SK-N-SH treated with all-trans-retinoic acid at 6 μM for 48 hours (cell line): ENCODE results near the gene PLVAP.

Source experiments
- ATAC-seq: fragments of 200-7000 bp; cut with Tn5 transposase; 3 replicates; pipeline ENCODE4 v1.9.1; 2020; ENCODE audit warnings: mild to moderate bottlenecking, moderate library complexity
- ARNTL ChIP-seq: fragments of 450-650 bp; formaldehyde crosslinking; IDR thresholded peaks from 2 replicates; pipeline ENCODE4 v1.5.0; 2020; ENCODE audit warnings: low read depth, mild to moderate bottlenecking, moderate library complexity, borderline replicate concordance
- BACH2 ChIP-seq: fragments of 250-450 bp; sonication (Bioruptor Pico); IDR thresholded peaks from 2 replicates; pipeline ENCODE4 v1.9.0; 2021; ENCODE audit warnings: mild to moderate bottlenecking, borderline replicate concordance
- CSDC2 ChIP-seq: fragments of 250-450 bp; sonication (Bioruptor Pico); IDR thresholded peaks from 2 replicates; pipeline ENCODE4 v1.5.0; 2020; ENCODE audit warnings: mild to moderate bottlenecking, moderate library complexity
- ESRRG ChIP-seq: fragments of 250-450 bp; sonication (Bioruptor Pico); IDR thresholded peaks from 2 replicates; pipeline ENCODE4 v1.6.1; 2021; ENCODE audit warnings: mild to moderate bottlenecking
- GLIS3 ChIP-seq: fragments of 250-450 bp; sonication (Bioruptor Pico); IDR thresholded peaks from 2 replicates; pipeline ENCODE4 v1.5.0; 2020; ENCODE audit warnings: mild to moderate bottlenecking, moderate library complexity
- ISL1 ChIP-seq: fragments of 250-450 bp; sonication (Bioruptor Pico); IDR thresholded peaks from 2 replicates; pipeline ENCODE4 v2.1.2; 2022; ENCODE audit warnings: mild to moderate bottlenecking, moderate library complexity
- OSR1 ChIP-seq: fragments of 250-450 bp; sonication (Bioruptor Pico); IDR thresholded peaks from 2 replicates; pipeline ENCODE4 v1.8.0; 2022; ENCODE audit warnings: moderate library complexity, mild to moderate bottlenecking, inconsistent platforms
- RARB ChIP-seq: fragments of 250-450 bp; sonication (Bioruptor Pico); IDR thresholded peaks from 2 replicates; pipeline ENCODE4 v1.8.0; 2021; ENCODE audit warnings: mild to moderate bottlenecking, moderate library complexity
- TCF4 ChIP-seq: fragments of 250-450 bp; sonication (Bioruptor Pico); IDR thresholded peaks from 2 replicates; pipeline ENCODE4 v1.8.0; 2021; ENCODE audit warnings: mild to moderate bottlenecking, moderate library complexity, borderline replicate concordance
- TOX ChIP-seq: fragments of 250-450 bp; sonication (Bioruptor Pico); IDR thresholded peaks from 2 replicates; pipeline ENCODE4 v1.8.0; 2021; ENCODE audit warnings: mild to moderate bottlenecking, moderate library complexity, borderline replicate concordance
- ZC3H10 ChIP-seq: fragments of 250-450 bp; sonication (Bioruptor Pico); IDR thresholded peaks from 2 replicates; pipeline ENCODE4 v1.5.1; 2021; ENCODE audit warnings: mild to moderate bottlenecking, moderate library complexity
- ZFP3 ChIP-seq: fragments of 250-450 bp; sonication (Bioruptor Pico); IDR thresholded peaks from 2 replicates; pipeline ENCODE4 v1.5.0; 2020; ENCODE audit warnings: mild to moderate bottlenecking, moderate library complexity
- ZFP30 ChIP-seq: fragments of 450-650 bp; formaldehyde crosslinking; IDR thresholded peaks from 2 replicates; pipeline ENCODE4 v1.5.0; 2022; ENCODE audit warnings: mild to moderate bottlenecking, moderate library complexity
- ZNF565 ChIP-seq: fragments of 450-650 bp; formaldehyde crosslinking; conservative IDR thresholded peaks from 2 replicates; pipeline ENCODE4 v1.5.0; 2020; ENCODE audit warnings: low read depth, mild to moderate bottlenecking, moderate library complexity
- ZNF8 ChIP-seq: fragments of 450-650 bp; formaldehyde crosslinking; IDR thresholded peaks from 2 replicates; pipeline ENCODE4 v1.5.0; 2020; ENCODE audit warnings: mild to moderate bottlenecking, moderate library complexity
- TF ChIP-seq, protein P1 (sequence below): fragments of 250-450 bp; sonication (Bioruptor Pico); IDR thresholded peaks from 2 replicates; pipeline ENCODE4 v1.5.1; 2020; ENCODE audit warnings: low read depth, mild to moderate bottlenecking, moderate library complexity
- TF ChIP-seq, protein P2 (sequence below): fragments of 250-450 bp; sonication (Bioruptor Pico); IDR thresholded peaks from 2 replicates; pipeline ENCODE4 v1.5.0; 2020; ENCODE audit warnings: mild to moderate bottlenecking, moderate library complexity
- TF ChIP-seq, protein P3 (sequence below): fragments of 250-450 bp; sonication (Bioruptor Pico); IDR thresholded peaks from 2 replicates; pipeline ENCODE4 v1.8.0; 2021; ENCODE audit warnings: low read depth, mild to moderate bottlenecking, moderate library complexity, borderline replicate concordance
- TF ChIP-seq, protein P4 (sequence below): fragments of 250-450 bp; sonication (Bioruptor Pico); IDR thresholded peaks from 2 replicates; pipeline ENCODE4 v1.5.1; 2021; ENCODE audit warnings: mild to moderate bottlenecking, moderate library complexity

PLVAP gene

DNA sequence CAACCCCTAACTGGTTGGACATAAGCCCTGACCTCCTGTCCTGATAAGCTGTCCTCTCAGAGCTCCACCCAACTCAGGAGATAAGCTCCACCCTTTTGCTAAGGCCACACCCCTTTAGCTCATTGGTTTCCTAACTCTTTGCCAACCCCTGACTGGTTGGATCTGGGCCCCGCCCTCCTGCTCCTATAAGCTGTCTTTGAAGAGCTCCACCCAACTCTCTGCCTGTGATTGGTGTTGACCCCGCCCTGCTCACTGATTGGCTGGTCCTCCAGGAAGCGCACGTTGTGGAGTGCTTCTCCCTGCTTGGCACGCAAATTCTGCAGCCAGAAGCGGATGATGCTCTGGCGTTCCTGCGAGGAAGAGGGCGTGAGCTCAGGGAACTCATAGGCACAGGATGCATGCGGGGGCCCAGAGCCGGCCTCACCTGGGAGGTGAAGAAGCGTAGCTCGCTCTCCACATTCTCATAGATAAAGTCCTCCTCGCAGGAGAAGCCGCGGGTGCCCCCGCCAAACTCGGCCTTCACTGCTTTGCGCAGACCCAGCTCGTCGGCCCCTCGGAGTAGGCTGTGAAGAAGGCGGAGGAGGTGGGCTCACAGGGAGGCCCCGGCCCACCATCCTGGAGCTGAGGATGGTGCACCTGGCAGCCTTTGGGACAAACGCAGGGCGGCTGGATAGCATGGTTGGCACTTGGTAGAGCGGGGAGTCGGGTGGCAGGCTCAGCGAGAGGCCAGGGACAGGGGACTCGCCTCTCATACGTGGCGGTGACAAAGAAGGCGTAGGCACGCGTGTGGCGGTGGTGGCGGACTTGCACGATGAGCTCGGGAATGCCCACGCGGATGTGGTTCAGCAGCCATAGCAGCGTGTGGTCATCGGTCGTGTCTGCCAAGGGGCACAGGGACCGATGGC lies 44.2 kb downstream of the PLVAP start:
- ATAC-seq: no peak
- TF ChIP-seq TCF4 (CRISPR knock-in tag) (no peak), ZNF8 (CRISPR knock-in tag) (no peak), ZC3H10 (no peak), ISL1 (CRISPR knock-in tag) (no peak), OSR1 (CRISPR knock-in tag) (no peak), ZFP30 (CRISPR knock-in tag) (no peak), BACH2 (CRISPR knock-in tag) (no peak)
- TF ChIP-seq, protein P1, sequence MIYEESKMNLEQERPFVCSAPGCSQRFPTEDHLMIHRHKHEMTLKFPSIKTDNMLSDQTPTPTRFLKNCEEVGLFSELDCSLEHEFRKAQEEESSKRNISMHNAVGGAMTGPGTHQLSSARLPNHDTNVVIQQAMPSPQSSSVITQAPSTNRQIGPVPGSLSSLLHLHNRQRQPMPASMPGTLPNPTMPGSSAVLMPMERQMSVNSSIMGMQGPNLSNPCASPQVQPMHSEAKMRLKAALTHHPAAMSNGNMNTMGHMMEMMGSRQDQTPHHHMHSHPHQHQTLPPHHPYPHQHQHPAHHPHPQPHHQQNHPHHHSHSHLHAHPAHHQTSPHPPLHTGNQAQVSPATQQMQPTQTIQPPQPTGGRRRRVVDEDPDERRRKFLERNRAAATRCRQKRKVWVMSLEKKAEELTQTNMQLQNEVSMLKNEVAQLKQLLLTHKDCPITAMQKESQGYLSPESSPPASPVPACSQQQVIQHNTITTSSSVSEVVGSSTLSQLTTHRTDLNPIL (CRISPR knock-in tag): no peak
- TF ChIP-seq, protein P2, sequence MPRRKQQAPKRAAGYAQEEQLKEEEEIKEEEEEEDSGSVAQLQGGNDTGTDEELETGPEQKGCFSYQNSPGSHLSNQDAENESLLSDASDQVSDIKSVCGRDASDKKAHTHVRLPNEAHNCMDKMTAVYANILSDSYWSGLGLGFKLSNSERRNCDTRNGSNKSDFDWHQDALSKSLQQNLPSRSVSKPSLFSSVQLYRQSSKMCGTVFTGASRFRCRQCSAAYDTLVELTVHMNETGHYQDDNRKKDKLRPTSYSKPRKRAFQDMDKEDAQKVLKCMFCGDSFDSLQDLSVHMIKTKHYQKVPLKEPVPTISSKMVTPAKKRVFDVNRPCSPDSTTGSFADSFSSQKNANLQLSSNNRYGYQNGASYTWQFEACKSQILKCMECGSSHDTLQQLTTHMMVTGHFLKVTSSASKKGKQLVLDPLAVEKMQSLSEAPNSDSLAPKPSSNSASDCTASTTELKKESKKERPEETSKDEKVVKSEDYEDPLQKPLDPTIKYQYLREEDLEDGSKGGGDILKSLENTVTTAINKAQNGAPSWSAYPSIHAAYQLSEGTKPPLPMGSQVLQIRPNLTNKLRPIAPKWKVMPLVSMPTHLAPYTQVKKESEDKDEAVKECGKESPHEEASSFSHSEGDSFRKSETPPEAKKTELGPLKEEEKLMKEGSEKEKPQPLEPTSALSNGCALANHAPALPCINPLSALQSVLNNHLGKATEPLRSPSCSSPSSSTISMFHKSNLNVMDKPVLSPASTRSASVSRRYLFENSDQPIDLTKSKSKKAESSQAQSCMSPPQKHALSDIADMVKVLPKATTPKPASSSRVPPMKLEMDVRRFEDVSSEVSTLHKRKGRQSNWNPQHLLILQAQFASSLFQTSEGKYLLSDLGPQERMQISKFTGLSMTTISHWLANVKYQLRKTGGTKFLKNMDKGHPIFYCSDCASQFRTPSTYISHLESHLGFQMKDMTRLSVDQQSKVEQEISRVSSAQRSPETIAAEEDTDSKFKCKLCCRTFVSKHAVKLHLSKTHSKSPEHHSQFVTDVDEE (CRISPR knock-in tag): no peak
- TF ChIP-seq, protein P3, sequence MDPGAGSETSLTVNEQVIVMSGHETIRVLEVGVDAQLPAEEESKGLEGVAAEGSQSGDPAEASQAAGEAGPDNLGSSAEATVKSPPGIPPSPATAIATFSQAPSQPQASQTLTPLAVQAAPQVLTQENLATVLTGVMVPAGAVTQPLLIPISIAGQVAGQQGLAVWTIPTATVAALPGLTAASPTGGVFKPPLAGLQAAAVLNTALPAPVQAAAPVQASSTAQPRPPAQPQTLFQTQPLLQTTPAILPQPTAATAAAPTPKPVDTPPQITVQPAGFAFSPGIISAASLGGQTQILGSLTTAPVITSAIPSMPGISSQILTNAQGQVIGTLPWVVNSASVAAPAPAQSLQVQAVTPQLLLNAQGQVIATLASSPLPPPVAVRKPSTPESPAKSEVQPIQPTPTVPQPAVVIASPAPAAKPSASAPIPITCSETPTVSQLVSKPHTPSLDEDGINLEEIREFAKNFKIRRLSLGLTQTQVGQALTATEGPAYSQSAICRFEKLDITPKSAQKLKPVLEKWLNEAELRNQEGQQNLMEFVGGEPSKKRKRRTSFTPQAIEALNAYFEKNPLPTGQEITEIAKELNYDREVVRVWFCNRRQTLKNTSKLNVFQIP (CRISPR knock-in tag): no peak
- TF ChIP-seq, all 23 proteins: peak for 0

DNA sequence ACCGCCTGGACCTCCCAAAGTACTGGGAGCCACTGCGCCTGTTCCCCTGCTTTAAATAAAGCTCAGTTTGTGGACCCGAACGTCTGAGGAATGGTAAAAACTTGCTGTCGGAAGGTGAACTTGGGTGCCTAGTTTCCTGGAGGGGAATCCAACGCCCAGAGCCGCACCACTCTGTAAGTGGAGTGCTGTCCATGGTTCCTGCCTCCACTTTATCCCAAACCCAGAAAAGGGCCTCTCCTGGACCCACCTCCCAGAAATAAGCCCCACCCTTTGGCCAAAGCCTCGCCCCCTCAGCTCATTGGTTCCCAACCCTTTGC lies 44.8 kb downstream of the PLVAP start:
- no peak for ATAC-seq
- TF ChIP-seq, protein P3 (CRISPR knock-in tag): no peak
- TF ChIP-seq ZC3H10 (no peak), ARNTL (CRISPR knock-in tag) (no peak)

DNA sequence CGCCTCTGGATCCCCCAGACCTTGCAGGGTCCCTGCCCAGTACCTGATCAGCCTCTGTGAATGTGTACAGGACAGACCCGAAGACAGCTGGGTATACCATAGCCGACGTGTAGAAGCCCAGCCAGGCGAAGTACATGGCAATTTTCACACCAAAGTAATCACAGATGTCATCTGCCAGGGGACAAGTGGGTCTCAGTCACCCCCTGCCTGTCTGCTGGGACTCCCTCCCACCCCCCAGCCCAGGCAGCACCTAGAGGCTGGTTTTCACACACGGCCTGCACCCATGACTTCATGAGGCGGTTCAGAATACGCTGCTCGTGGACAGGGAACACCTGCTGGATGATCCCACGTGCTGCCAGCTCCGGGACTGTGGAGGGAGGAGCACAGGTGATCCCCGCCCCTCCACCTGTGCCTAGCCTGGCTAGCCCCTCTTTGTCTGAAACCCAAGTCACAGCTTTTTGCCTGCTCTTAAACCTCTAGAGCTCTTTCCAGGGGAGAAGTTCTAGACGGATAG lies 46.0 kb downstream of the PLVAP start:
- TF ChIP-seq, protein P2 (CRISPR knock-in tag): no peak
- TF ChIP-seq ZFP30 (CRISPR knock-in tag): no peak
- no peak for TF ChIP-seq TCF4 (CRISPR knock-in tag)
- no peak for TF ChIP-seq ZFP3
- no peak for TF ChIP-seq ZC3H10
- TF ChIP-seq TOX (CRISPR knock-in tag): no peak
- TF ChIP-seq ZNF565 (CRISPR knock-in tag): no peak
- no peak for TF ChIP-seq ESRRG (CRISPR knock-in tag)
- no peak for TF ChIP-seq CSDC2 (CRISPR knock-in tag)
- TF ChIP-seq ZNF8 (CRISPR knock-in tag): no peak
- TF ChIP-seq, protein P4, sequence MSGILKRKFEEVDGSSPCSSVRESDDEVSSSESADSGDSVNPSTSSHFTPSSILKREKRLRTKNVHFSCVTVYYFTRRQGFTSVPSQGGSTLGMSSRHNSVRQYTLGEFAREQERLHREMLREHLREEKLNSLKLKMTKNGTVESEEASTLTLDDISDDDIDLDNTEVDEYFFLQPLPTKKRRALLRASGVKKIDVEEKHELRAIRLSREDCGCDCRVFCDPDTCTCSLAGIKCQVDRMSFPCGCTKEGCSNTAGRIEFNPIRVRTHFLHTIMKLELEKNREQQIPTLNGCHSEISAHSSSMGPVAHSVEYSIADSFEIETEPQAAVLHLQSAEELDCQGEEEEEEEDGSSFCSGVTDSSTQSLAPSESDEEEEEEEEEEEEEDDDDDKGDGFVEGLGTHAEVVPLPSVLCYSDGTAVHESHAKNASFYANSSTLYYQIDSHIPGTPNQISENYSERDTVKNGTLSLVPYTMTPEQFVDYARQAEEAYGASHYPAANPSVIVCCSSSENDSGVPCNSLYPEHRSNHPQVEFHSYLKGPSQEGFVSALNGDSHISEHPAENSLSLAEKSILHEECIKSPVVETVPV (CRISPR knock-in tag): no peak
- TF ChIP-seq OSR1 (CRISPR knock-in tag): no peak
- no peak for TF ChIP-seq ISL1 (CRISPR knock-in tag)
- no peak for TF ChIP-seq GLIS3
- no peak for TF ChIP-seq RARB (CRISPR knock-in tag)
- TF ChIP-seq, all 23 proteins: peak for 0
- no peak for ATAC-seq
